NCI-H748 (cell line): ENCODE data around the gene PLXDC2.
"Not testable (repeated sequence)": the region's sequence is repeated elsewhere in the genome, so short reads cannot be mapped to it uniquely, and the experiment has no call there.

Source experiments
- DNase-seq: peaks from one replicate; lab custom pipeline; 2025; ENCODE audit not compliant: unreplicated experiment; lab: John Stamatoyannopoulos, UW

Gene PLXDC2

GRCh38 chr10:20173046-20173445, 356.8 kb downstream of the PLXDC2 start:
- DNase-seq, result no peak

GRCh38 chr10:20175719-20176118, 359.5 kb downstream of the PLXDC2 start:
- no peak for DNase-seq

DNA sequence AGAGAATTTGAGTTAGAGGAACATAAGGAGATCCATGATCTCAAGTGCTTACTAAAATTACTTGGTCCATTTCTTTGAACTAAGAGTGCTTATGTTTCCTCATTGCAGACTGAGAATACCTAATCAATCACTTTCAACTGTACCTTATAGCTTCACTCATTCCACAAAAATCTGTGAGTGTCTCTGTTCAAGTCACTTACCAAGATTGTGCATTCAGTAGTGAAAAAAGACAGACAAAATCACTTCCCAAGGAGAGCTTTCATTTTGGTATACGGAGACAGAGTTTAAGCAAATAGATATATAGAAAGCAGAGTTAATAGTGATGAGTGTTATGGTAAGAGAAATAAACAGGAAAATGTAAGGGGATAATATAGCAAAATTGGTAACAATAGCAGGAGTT, 364.5 kb downstream of the PLXDC2 start:
- DNase-seq, result no peak

- peak; percentile 24 for DNase-seq
Measured at GRCh38 chr10:20181434-20181833, 365.2 kb downstream of the PLXDC2 start.

- DNase-seq, result no peak
Measured at GRCh38 chr10:20185116-20185515, 368.9 kb downstream of the PLXDC2 start.

- DNase-seq, result peak; percentile 21
Measured at GRCh38 chr10:20191392-20191791, 375.2 kb downstream of the PLXDC2 start.

DNA sequence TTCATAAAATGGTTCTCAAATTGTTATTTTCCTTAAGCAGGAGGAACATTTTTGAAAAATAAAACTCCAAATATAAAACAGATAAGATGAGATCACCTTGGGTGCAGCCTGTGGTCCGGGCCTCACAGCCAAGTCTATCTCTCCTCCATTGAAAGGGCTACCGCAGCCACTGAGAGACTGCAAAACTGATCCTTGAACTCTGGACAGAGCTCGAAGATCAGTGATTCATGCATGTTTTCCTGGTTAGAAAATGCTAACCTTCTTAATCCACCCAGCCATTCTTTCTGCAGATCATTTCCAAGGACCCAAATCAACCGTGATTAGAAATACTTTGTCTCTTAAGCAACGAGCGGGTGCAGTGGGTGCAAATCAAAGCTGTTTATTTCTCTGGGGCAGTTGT, 378.8 kb downstream of the PLXDC2 start:
- no peak for DNase-seq

GRCh38 chr10:20200758-20201157, 384.5 kb downstream of the PLXDC2 start:
- no peak for DNase-seq

DNA sequence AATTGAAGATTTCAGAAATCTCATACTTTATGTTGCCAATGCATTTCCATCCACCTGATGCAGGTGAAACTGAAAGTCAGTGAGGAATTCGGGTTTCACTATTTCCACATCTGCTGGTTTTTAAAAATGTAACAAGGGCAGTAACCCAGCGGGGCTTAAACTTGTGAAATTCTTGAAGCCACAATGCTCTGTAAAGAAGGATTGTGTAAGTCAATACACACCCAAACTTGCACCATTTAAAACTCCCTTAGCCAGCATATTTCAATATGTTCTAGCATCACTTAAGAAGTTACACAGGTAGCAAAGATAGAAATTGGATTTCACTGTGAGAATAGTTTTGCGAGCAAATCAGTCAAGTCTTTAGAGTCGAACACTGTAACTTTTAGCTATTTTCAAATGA, 386.1 kb downstream of the PLXDC2 start:
- no peak for DNase-seq

GRCh38 chr10:20207653-20208052, 391.4 kb downstream of the PLXDC2 start:
- no peak for DNase-seq

DNA sequence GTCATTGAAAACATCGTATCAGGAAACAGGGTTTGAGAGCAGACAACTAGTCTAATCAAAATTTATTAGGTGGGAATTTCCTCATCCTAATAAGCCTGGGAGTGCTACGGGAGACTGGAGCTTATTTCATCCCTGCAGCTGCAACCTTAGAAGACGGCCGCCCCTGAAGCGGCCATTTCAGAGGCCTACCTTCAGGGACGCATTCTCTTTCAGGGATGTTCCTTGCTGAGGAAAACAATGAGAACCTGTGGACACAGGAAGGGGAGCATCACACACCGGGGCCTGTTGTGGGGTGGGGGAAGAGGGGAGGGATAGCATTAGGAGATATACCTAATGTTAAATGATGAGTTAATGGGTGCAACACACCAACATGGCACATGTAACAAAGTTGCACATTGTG, 392.9 kb downstream of the PLXDC2 start:
- not testable (repeated sequence) for DNase-seq

GRCh38 chr10:20215547-20216152, 399.4 kb downstream of the PLXDC2 start:
- no peak for DNase-seq

DNA sequence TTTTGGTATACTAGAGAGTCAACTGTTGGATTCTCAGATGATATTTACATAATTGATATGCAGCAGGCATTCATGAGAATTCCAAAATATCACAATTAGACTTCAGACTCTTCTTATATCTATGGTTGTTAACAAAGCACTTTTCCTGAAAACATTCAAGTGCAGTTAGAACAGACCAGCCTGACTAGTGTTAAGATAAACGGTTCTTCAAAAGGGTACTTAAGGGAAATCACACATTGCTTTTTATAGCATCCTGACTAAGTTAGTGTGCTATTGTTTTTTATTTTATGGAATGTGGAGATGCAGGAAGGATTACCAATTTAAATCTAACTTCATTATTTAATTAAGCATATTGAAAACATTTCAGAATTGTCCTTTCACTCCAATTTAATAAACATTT, 405.1 kb downstream of the PLXDC2 start:
- DNase-seq, result no peak

- DNase-seq, result no peak
Measured at GRCh38 chr10:20228729-20229128, 412.5 kb downstream of the PLXDC2 start.

DNA sequence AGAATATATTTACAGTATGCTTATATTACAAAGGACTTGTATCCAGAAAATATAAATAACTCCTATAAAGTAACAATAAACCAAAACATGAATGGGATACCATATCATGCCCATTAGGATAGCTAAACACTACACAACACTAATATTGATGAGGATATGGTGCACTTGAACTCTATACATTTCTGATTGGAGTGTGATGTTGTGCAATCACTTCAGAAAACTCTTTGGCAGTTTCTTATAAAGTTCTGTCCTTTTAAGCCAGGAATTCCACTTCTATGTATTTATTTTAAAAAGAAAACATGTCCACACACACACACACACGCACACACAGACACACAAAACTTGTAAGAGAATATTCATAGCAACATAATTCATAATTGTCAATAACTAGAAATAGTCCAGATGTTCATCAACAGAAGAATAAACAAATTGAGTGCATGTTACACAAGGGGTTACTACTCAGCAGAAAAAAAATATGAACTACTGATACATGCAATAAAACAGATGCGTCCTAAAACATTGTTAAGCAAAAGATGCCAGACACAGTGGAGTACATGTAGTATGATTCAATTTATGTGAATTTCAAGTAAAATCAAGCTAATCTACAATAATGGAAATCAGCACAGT, 416.0 kb downstream of the PLXDC2 start:
- DNase-seq, result no peak

DNA sequence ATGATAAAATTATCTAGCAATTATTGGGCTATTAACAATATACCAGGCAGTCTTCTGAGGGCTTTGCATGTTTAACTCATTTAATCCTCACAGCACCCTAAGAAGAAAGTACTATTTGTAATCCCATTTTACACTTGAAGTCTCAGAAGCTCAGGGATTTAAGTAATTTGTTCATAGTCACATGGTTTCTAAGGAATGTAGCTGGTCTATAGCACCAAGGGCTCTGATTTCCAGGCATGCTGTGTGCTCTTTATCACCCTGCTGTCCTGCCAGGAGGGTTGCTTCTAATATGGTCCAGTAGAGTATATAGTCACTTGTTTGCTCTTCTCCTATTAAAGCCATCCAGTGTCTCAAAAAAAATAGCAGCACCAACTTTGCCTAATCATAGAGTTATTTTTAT, 417.2 kb downstream of the PLXDC2 start:
- DNase-seq, result no peak

GRCh38 chr10:20234579-20234978, 418.3 kb downstream of the PLXDC2 start:
- DNase-seq, result no peak

DNA sequence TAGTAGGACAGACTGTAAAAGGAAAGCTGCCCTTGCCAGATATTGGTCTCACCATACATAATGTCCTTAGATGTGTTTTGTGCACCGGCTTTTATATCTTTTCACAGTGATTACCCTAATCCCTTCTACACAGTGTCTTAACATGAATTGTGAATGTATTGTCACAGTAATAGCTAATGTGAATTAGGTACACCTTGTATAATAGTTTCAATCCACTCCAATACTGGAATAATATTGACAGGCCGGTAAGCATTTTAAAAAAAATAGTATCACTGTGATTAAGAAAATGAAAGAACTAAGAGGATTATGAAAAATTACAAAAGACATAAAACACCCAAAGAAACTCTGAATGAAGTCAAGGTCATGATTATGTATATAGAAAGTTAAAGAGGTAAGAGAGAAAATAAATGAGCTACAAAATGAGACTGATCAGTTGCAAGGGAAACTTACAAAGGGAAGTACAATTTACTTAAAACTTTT, 420.9 kb downstream of the PLXDC2 start:
- DNase-seq, result no peak

DNA sequence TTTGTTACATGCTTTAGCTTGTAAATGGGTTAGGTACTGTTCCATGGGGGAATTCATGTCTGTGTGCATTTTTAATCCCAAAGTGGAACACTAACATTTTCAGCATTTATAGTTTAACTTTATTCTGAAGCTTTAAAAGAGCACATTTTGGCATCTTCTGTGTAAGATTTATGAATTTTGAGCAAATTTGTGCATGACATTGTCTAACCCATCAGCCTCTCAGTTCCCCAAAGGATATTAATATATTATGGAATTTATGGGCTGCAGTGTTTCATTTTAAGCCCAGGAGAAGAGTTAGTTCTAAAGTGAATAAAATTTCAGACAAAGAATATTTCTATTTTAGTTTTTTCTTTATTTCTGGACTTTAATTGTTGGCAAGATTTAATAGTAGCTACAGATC, 421.4 kb downstream of the PLXDC2 start:
- DNase-seq, result no peak

GRCh38 chr10:20240643-20241042, 424.4 kb downstream of the PLXDC2 start:
- DNase-seq, result no peak

DNA sequence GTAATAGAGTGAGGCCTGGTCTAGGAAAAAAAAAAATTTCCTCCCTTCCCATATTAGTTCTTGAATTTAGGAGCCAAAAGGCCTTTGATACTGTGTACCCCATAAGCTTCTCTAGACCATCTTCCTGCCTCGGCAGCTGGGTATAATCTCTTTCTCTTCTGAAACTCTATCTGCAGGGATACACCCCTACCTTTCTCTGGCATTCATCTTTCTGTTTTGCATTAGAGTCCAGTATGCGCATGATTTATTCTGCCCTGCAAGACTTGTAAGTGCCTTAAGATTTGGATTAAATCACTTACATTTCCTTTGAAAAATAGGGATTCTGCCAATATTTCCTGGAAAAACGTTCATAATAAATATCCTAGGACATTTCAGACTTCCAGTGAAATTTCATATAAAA, 431.2 kb downstream of the PLXDC2 start:
- DNase-seq, result no peak

DNA sequence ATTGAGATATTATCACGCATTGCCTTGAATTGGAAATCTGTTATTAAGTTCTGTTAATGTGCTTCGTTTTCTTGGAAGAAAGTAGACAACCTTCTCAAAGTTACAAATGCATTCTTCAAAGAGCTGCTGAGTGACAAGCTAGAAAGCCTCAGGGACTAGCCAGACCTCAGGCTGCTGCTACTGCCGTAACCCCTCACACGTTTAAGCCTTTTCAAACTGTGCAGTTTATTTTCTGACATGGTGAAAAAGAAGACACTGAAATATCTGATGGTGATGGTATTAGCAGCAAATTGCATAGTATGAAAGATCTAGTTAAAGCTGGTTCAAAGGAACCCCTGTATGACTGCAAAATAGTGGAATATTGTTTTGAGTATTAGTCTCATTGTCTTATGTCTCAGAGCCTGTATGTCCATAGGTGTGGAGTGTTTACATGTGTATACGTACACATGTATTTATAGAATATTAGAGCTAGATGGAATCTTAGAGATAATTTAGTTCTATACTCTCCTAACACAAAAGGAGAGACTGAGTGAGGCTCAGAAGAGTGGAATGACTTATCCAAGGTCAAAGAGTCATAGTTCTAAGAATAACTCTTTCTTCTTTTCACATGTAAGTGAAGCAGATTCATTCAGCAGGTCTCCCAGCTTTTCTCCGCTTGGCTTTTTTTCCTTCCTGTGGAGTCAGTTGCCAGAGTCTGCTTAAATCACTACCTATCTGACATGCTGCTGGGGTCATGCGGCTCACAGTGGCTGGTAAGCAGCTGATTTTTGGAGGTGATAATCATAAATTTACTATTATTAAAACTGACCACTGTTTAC, 431.9 kb downstream of the PLXDC2 start:
- DNase-seq, result no peak
